CD4-positive, CD25-positive, alpha-beta regulatory T cell (primary cell): ENCODE data around the gene MAPK12. TPM values are rescaled to one million over a fixed set of nuclear protein-coding genes. Genes with fewer than 3 reads are reported as not detected.

ENCODE experiments used
- ATAC-seq, 2 donors: fragments of 150-1000 bp; cut with Tn5 transposase; one replicate each; pipeline ENCODE4 v1.10.0; 2021; ENCODE audit warnings: low read depth in 2 of 2, moderate number of reproducible peaks in 2 of 2, moderate library complexity in 1 of 2
- DNase-seq, 3 donors: peaks; one replicate each; pipeline versions ENCODE4 v3.0.0 to v3.0.0-alpha.2; 2012 to 2022; ENCODE audit warnings: mixed read lengths in 1 of 3
- H3K27ac ChIP-seq: one replicate; pipeline ENCODE4 v1.7.0; 2013; ENCODE audit warnings: mild to moderate bottlenecking, low read length; ENCODE audit not compliant: insufficient read depth, poor library complexity, severe bottlenecking
- H3K27me3 ChIP-seq: one replicate; pipeline ENCODE4 v1.7.0; 2013; ENCODE audit warnings: low read length; ENCODE audit not compliant: control insufficient read depth, insufficient read depth
- H3K36me3 ChIP-seq: one replicate; pipeline ENCODE4 v1.7.0; 2013; ENCODE audit warnings: mild to moderate bottlenecking, low read length, moderate library complexity; ENCODE audit not compliant: control insufficient read depth, insufficient read depth
- H3K4me1 ChIP-seq: 2 replicates; pipeline ENCODE4 v1.7.0; 2013; ENCODE audit warnings: mild to moderate bottlenecking, low read length; ENCODE audit not compliant: insufficient read depth, control insufficient read depth, poor library complexity, severe bottlenecking
- H3K4me3 ChIP-seq: one replicate; pipeline ENCODE4 v1.7.0; 2013; ENCODE audit warnings: low read depth, mild to moderate bottlenecking, low read length, moderate library complexity
- H3K9me3 ChIP-seq, 2 experiments: 1 replicate in 1 of 2; 2 replicates in 1 of 2; pipeline ENCODE4 v1.7.0; 2013; ENCODE audit warnings: low read length in 2 of 2, mild to moderate bottlenecking in 1 of 2, moderate library complexity in 1 of 2; ENCODE audit not compliant: control insufficient read depth in 2 of 2
- H3K27ac Mint-ChIP-seq, 3 donors: one replicate each; pipeline ENCODE4 v1.8.0; 2020 to 2022; ENCODE audit warnings: mild to moderate bottlenecking in 3 of 3, mixed read lengths in 3 of 3, moderate library complexity in 2 of 3
- H3K27me3 Mint-ChIP-seq: one replicate; pipeline ENCODE4 v1.8.0; 2022; ENCODE audit warnings: mild to moderate bottlenecking, mixed read lengths
- H3K36me3 Mint-ChIP-seq: one replicate; pipeline ENCODE4 v1.8.0; 2020; ENCODE audit warnings: mixed read lengths
- H3K4me1 Mint-ChIP-seq, 4 donors: one replicate each; pipeline ENCODE4 v1.8.0; 2020 to 2022; ENCODE audit warnings: mixed read lengths in 4 of 4, mild to moderate bottlenecking in 1 of 4
- H3K4me3 Mint-ChIP-seq, 4 donors: one replicate each; pipeline ENCODE4 v1.8.0; 2020 to 2022; ENCODE audit warnings: mild to moderate bottlenecking in 4 of 4, mixed read lengths in 4 of 4, moderate library complexity in 3 of 4
- H3K9me3 Mint-ChIP-seq, 7 donors: one replicate each; pipeline ENCODE4 v1.8.0; 2020 to 2022; ENCODE audit warnings: mixed read lengths in 7 of 7, mild to moderate bottlenecking in 3 of 7, moderate library complexity in 2 of 7
- polyA plus RNA-seq, 4 donors: library from polyadenylated mRNA; unstranded; fragments of 300-500 nt; fragmentation: Illumina TruSeq; gene quantifications; one replicate each; pipeline ENCODE4 v1.2.3, GENCODE V29; 2021
- total RNA-seq: library from RNA; stranded (reverse); gene quantifications from one replicate; pipeline ENCODE4 v1.2.3, GENCODE V29; 2022

Gene MAPK12
- total and polyA plus RNA-seq, 5 donors from 2014 or later, result 0.03 to 2.0 (median 0.05) TPM; not detected in 2

GRCh38 chr22:50282361-50283155 is 21.1 kb upstream of the MAPK12 start:
- Mint-ChIP-seq H3K4me3 (no peak overlapping the region), H3K27me3 (no peaks in the 10 kb centered on the region), H3K27ac (no peak overlapping the region), H3K36me3 (no peaks in the 10 kb centered on the region), H3K9me3 (peaks cover 0 to 1% (median 0%) of the 10 kb centered on the region in 7 donors), H3K4me1 (no peaks in the 10 kb centered on the region)
- Histone ChIP-seq H3K36me3 (no peaks in the 10 kb centered on the region), H3K9me3 (no peaks in the 10 kb centered on the region), H3K4me3 (no peak overlapping the region), H3K27me3 (no peaks in the 10 kb centered on the region), H3K27ac (no peak overlapping the region), H3K4me1 (no peaks in the 10 kb centered on the region)
- ATAC-seq (no peak), DNase-seq (no peak)

GRCh38 chr22:50281957-50282356 is 20.5 kb upstream of the MAPK12 start:
- Mint-ChIP-seq H3K4me1 (no peaks in the 10 kb centered on the region), H3K27ac (no peak overlapping the region), H3K9me3 (peaks cover 0 to 1% (median 0%) of the 10 kb centered on the region in 7 donors), H3K36me3 (no peaks in the 10 kb centered on the region), H3K27me3 (no peaks in the 10 kb centered on the region), H3K4me3 (no peak overlapping the region)
- H3K4me3 ChIP-seq, result no peak overlapping the region
- no peak for DNase-seq
- ATAC-seq, result no peak
- H3K4me1 ChIP-seq, result no peaks in the 10 kb centered on the region
- no peaks in the 10 kb centered on the region for H3K27me3 ChIP-seq
- H3K9me3 ChIP-seq, result no peaks in the 10 kb centered on the region
- no peak overlapping the region for H3K27ac ChIP-seq
- no peaks in the 10 kb centered on the region for H3K36me3 ChIP-seq

GRCh38 chr22:50281384-50281760 is 19.9 kb upstream of the MAPK12 start:
- Histone ChIP-seq H3K27ac (no peak overlapping the region), H3K36me3 (no peaks in the 10 kb centered on the region), H3K4me1 (no peaks in the 10 kb centered on the region), H3K4me3 (no peak overlapping the region), H3K27me3 (no peaks in the 10 kb centered on the region), H3K9me3 (no peaks in the 10 kb centered on the region)
- DNase-seq (no peak), ATAC-seq (no peak)
- Mint-ChIP-seq H3K4me1 (no peaks in the 10 kb centered on the region), H3K36me3 (no peaks in the 10 kb centered on the region), H3K4me3 (no peak overlapping the region), H3K27ac (no peak overlapping the region), H3K9me3 (peaks cover 0 to 1% (median 0%) of the 10 kb centered on the region in 7 donors), H3K27me3 (no peaks in the 10 kb centered on the region)

DNA sequence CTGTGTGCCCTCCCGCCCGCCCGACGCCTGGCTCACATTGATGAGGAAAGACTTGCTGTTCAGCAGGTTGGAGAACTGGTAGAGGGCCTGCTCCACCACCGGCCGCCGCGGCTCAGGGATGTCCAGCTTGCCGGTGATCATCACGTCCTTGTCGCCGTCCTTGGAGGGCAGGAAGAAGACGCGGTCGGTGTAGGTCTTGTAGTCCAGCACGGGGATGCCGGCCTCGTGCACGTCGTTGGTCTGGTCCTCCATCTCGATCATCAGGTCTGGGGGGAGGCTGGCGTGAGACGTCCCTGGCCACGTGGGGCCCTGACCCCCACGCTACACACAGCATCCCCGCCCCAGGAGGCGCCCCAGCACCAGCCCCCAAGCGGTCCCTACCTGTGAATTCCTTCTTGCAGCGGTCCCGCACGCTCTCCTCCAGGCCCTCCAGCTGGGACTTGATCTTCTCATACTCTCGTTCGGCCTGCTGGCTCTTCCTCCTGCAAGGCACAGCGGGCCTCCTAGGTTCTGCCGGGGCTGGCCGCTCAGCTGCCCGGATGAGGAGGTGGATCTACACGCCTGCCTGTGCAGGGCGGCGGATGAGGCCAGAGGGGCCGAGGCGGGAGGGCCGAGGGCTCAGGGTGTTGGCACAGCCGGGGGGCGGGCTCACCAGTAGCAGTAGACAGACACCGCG is 19.4 kb upstream of the MAPK12 start:
- H3K27ac ChIP-seq, result no peak overlapping the region
- H3K36me3 Mint-ChIP-seq, result no peaks in the 10 kb centered on the region
- H3K9me3 Mint-ChIP-seq, result peaks cover 0 to 1% (median 0%) of the 10 kb centered on the region in 7 donors
- H3K4me3 Mint-ChIP-seq, result no peak overlapping the region
- no peak overlapping the region for H3K4me3 ChIP-seq
- DNase-seq (no peak), ATAC-seq (no peak)
- no peaks in the 10 kb centered on the region for H3K4me1 ChIP-seq
- H3K27me3 Mint-ChIP-seq, result no peaks in the 10 kb centered on the region
- no peaks in the 10 kb centered on the region for H3K4me1 Mint-ChIP-seq
- H3K9me3 ChIP-seq, result no peaks in the 10 kb centered on the region
- no peak overlapping the region for H3K27ac Mint-ChIP-seq
- H3K27me3 ChIP-seq, result no peaks in the 10 kb centered on the region
- no peaks in the 10 kb centered on the region for H3K36me3 ChIP-seq

DNA sequence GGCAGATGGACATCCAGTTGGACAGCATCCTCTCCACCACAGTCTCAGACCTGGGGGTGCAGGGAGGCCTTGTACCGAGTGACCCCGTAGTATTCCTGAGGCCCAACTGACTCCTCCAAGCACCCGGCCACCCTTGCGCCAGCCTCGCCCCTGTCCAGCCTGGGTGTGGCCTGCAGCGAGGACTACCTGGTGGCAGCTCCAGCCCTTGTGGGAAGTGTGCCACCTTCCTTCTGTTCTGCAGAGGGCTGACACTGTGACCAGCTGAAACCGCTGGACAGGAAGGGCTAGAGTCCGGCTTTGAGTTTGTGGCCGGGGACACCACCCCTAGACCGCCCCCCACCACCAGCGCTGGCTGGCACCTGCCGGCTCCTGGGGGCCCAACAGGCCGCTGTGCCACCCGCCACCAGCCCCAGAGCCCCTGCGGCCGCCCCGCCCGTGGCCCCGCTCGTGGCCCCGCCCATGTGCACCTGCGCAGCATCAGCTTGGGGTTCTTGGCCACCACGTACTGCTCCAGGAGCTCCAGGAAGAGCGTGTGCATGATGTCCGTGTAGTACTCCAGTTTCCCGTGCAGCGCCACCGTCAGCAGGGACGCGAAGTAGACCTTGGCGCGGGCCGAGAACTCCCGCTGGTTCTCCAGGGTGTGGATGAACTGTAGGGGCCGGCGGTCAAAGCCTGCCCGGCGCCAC is 18.7 kb upstream of the MAPK12 start:
- Mint-ChIP-seq H3K4me3 (no peak overlapping the region), H3K9me3 (peaks cover 0 to 1% (median 0%) of the 10 kb centered on the region in 7 donors), H3K27ac (no peak overlapping the region), H3K36me3 (no peaks in the 10 kb centered on the region), H3K27me3 (no peaks in the 10 kb centered on the region), H3K4me1 (no peaks in the 10 kb centered on the region)
- no peaks in the 10 kb centered on the region for H3K9me3 ChIP-seq
- H3K27me3 ChIP-seq, result no peaks in the 10 kb centered on the region
- no peak for DNase-seq
- H3K4me3 ChIP-seq, result no peak overlapping the region
- no peak for ATAC-seq
- H3K36me3 ChIP-seq, result no peaks in the 10 kb centered on the region
- no peaks in the 10 kb centered on the region for H3K4me1 ChIP-seq
- no peak overlapping the region for H3K27ac ChIP-seq

DNA sequence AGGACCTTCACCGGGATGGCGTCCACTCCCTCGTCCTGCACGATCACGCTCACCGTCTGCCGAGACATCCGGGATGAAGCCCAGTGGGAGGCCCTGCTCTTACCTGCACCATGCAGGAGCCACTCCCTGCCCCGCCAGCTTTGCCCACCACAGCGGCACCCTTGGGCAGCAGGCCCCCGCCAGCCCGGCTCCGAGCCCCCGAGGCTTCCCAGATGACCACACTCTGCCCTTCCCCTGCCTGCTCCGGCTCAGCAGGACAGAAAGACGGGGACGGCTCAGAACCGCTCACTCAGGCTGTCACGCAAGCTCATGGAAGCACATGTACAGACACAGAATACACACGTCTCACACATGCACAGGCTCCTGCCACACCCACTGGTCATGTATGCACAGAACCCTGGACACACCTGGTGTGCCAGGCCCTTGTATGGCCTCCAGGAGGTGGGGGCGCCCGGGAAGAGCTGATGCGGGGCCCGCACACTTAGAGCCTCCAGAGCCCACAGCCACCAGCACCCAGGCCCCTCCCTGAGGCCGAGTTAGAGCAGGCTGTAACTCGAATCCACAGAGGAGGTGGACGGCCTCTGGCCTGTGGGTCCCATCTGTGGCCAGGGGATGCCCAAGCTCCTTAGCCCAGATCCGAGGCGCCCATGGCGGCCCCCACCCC is 17.6 kb upstream of the MAPK12 start:
- H3K27ac ChIP-seq, result no peak overlapping the region
- no peak for DNase-seq
- Mint-ChIP-seq H3K36me3 (no peaks in the 10 kb centered on the region), H3K9me3 (peaks cover 0 to 1% (median 0%) of the 10 kb centered on the region in 7 donors), H3K27ac (no peak overlapping the region), H3K4me3 (no peak overlapping the region), H3K27me3 (peaks cover 2% of the 10 kb centered on the region), H3K4me1 (peaks cover 0 to under 1% (median 0%) of the 10 kb centered on the region in 4 donors)
- no peak for ATAC-seq
- peaks cover 3% of the 10 kb centered on the region for H3K4me1 ChIP-seq
- no peak overlapping the region for H3K4me3 ChIP-seq
- no peaks in the 10 kb centered on the region for H3K36me3 ChIP-seq
- no peaks in the 10 kb centered on the region for H3K27me3 ChIP-seq
- H3K9me3 ChIP-seq, result no peaks in the 10 kb centered on the region

GRCh38 chr22:50278461-50278860 is 17.0 kb upstream of the MAPK12 start:
- no peaks in the 10 kb centered on the region for H3K27me3 ChIP-seq
- peaks cover 0 to 1% (median 0%) of the 10 kb centered on the region in 7 donors for H3K9me3 Mint-ChIP-seq
- H3K9me3 ChIP-seq, result no peaks in the 10 kb centered on the region
- H3K4me1 ChIP-seq, result peaks cover 4% of the 10 kb centered on the region
- H3K27ac Mint-ChIP-seq, result no peak overlapping the region
- H3K36me3 Mint-ChIP-seq, result no peaks in the 10 kb centered on the region
- H3K4me3 ChIP-seq, result no peak overlapping the region
- no peak for DNase-seq
- no peaks in the 10 kb centered on the region for H3K36me3 ChIP-seq
- H3K4me3 Mint-ChIP-seq, result no peak overlapping the region
- H3K27ac ChIP-seq, result no peak overlapping the region
- peaks cover 0 to 5% (median 2%) of the 10 kb centered on the region in 4 donors for H3K4me1 Mint-ChIP-seq
- peaks cover 4% of the 10 kb centered on the region for H3K27me3 Mint-ChIP-seq
- ATAC-seq, result no peak
